Right lobe of liver (tissue), 4 donors: ENCODE results near the gene ZNF557.
"Not testable (repeated sequence)": the region's sequence is repeated elsewhere in the genome, so short reads cannot be mapped to it uniquely, and the experiment has no call there.

Experiments
- POLR2A ChIP-seq: fragments of 450-650 bp; IDR thresholded peaks from one replicate; pipeline ENCODE4 v1.6.1; 2017; ENCODE audit warnings: antibody characterized with exemption, mild to moderate bottlenecking
- TF ChIP-seq, protein P1 (sequence below), 4 donors: fragments of 200-600 bp in 3 of 4; fragments of 450-650 bp in 1 of 4; IDR thresholded peaks; one replicate each; pipeline versions ENCODE4 v1.5.1 to v1.8.0; 2016 to 2022; ENCODE audit warnings: antibody characterized with exemption in 4 of 4, mild to moderate bottlenecking in 2 of 4
- donor health status: DM: no; HTN: no; CAD: no.
- donor health status: DM: no; HTN: no; CAD: no.
- donor health status: DM: no; HTN: yes; CAD: no.

DNA sequence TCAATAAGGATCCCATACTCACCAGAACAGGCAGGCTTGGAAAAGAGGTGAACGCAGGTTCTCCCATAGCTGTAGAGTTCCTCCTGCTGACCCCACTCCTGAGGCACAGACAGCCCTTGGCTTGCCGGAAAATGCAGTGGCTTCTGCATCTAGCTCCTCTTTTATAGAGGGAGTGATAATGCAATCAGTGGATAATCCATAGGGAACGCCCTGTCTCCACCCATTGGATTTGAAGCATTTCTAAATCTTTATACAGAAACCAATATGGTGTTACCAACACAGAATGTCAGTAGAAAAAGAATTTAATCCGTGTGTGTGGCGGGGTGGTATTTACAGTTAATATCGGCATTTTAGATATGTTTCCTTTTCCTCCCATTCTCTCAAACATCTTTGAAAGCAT is 48.2 kb upstream of the ZNF557 start, which contains the start of gene MBD3L2B:
- TF ChIP-seq, protein P1, sequence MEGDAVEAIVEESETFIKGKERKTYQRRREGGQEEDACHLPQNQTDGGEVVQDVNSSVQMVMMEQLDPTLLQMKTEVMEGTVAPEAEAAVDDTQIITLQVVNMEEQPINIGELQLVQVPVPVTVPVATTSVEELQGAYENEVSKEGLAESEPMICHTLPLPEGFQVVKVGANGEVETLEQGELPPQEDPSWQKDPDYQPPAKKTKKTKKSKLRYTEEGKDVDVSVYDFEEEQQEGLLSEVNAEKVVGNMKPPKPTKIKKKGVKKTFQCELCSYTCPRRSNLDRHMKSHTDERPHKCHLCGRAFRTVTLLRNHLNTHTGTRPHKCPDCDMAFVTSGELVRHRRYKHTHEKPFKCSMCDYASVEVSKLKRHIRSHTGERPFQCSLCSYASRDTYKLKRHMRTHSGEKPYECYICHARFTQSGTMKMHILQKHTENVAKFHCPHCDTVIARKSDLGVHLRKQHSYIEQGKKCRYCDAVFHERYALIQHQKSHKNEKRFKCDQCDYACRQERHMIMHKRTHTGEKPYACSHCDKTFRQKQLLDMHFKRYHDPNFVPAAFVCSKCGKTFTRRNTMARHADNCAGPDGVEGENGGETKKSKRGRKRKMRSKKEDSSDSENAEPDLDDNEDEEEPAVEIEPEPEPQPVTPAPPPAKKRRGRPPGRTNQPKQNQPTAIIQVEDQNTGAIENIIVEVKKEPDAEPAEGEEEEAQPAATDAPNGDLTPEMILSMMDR (IDR thresholded peaks at IDR 0.05) = not testable (repeated sequence)
- not testable (repeated sequence) for TF ChIP-seq POLR2A
